Natural killer cell (primary cell): ENCODE results near the gene IL12A. TPM values are rescaled to one million over a fixed set of nuclear protein-coding genes. Genes with fewer than 3 reads are reported as not detected.

Source experiments
- ATAC-seq, 3 donors: fragments of 150-1000 bp in 2 of 3; fragments of 200-7000 bp in 1 of 3; cut with Tn5 transposase; 1 replicate in 1 of 3; 2 replicates in 2 of 3; pipeline ENCODE4 v1.10.0; 2021; ENCODE audit warnings: mild to moderate bottlenecking in 2 of 3, moderate library complexity in 2 of 3
- DNase-seq, 2 donors: peaks; one replicate each; pipeline versions ENCODE4 v3.0.0 to v3.0.0-alpha.2; 2013 to 2021; ENCODE audit warnings: mixed read lengths in 1 of 2
- H3K27ac ChIP-seq: one replicate; pipeline ENCODE4 v1.5.1; 2013; ENCODE audit warnings: mild to moderate bottlenecking, low read length
- H3K27me3 ChIP-seq: one replicate; pipeline ENCODE4 v1.6.1; 2013; ENCODE audit warnings: low read length; ENCODE audit not compliant: control insufficient read depth, insufficient read depth
- H3K36me3 ChIP-seq: one replicate; pipeline ENCODE4 v1.6.1; 2013; ENCODE audit warnings: low read length; ENCODE audit not compliant: control insufficient read depth, insufficient read depth
- H3K4me1 ChIP-seq: one replicate; pipeline ENCODE4 v1.6.1; 2013; ENCODE audit warnings: low read length; ENCODE audit not compliant: control insufficient read depth, insufficient read depth
- H3K4me3 ChIP-seq: one replicate; pipeline ENCODE4 v1.5.1; 2013; ENCODE audit warnings: low read length
- H3K9me3 ChIP-seq: one replicate; pipeline ENCODE4 v1.6.1; 2013; ENCODE audit warnings: low read length; ENCODE audit not compliant: control insufficient read depth, insufficient read depth
- H3K27ac Mint-ChIP-seq, 2 donors: one replicate each; pipeline ENCODE4 v1.8.0; 2022; ENCODE audit warnings: mild to moderate bottlenecking in 2 of 2, mixed read lengths in 2 of 2, moderate library complexity in 1 of 2
- H3K27me3 Mint-ChIP-seq, 2 donors: one replicate each; pipeline ENCODE4 v1.8.0; 2022; ENCODE audit warnings: low read depth in 2 of 2, mixed read lengths in 2 of 2
- H3K36me3 Mint-ChIP-seq: one replicate; pipeline ENCODE4 v1.8.0; 2022; ENCODE audit warnings: mixed read lengths
- H3K4me1 Mint-ChIP-seq, 2 donors: one replicate each; pipeline ENCODE4 v1.8.0; 2022; ENCODE audit warnings: mixed read lengths in 2 of 2
- H3K4me3 Mint-ChIP-seq: one replicate; pipeline ENCODE4 v1.8.0; 2022; ENCODE audit warnings: mild to moderate bottlenecking, moderate library complexity, mixed read lengths
- H3K9me3 Mint-ChIP-seq, 2 donors: one replicate each; pipeline ENCODE4 v1.8.0; 2022; ENCODE audit warnings: mixed read lengths in 2 of 2
- CTCF ChIP-seq: fragments of 200-600 bp; IDR thresholded peaks from one replicate; pipeline ENCODE4 v1.8.0; 2022; ENCODE audit warnings: antibody characterized with exemption
- WGBS: methylation state at CpG from one replicate; pipeline ENCODE4 v1.1.7; 2013; ENCODE audit warnings: missing lambda C conversion rate; ENCODE audit not compliant: insufficient coverage; 5-methylcytosine and 5-hydroxymethylcytosine counted together
- intact Hi-C: fragments of 100-400 bp; cut with micrococcal nuclease; formaldehyde crosslinking; loops from one replicate; pipeline ENCODE4 v1.14.2; 2022
- total RNA-seq, 4 donors: library from RNA; stranded (reverse); fragments of 120-200 nt in 1 of 4; gene quantifications; one replicate each; pipeline versions ENCODE4 v1.2.3 to v1.2.4, GENCODE V29; 2013 to 2022

IL12A gene
- total RNA-seq, 3 donors from 2014 or later (not counting 1 experiment from before 2014, with no cell fraction given) = 1.2 to 3.3 (median 2.4) TPM

- H3K36me3 Mint-ChIP-seq = no peaks in the 10 kb centered on the region
- ATAC-seq = no peak
Observed at GRCh38 chr3:160001850-160002623, 13.4 kb downstream of the IL12A start.

GRCh38 chr3:160003520-160004128 lies 15.0 kb downstream of the IL12A start:
- no peak overlapping the region for H3K4me3 Mint-ChIP-seq
- no peak overlapping the region for H3K27ac Mint-ChIP-seq
- no peak overlapping the region for H3K27ac ChIP-seq
- no peaks in the 10 kb centered on the region for H3K4me1 Mint-ChIP-seq
- H3K9me3 Mint-ChIP-seq = no peaks in the 10 kb centered on the region
- H3K27me3 Mint-ChIP-seq = no peaks in the 10 kb centered on the region
- H3K27me3 ChIP-seq = no peaks in the 10 kb centered on the region
- DNase-seq (peak in 1 of 2 donors; percentile 49), ATAC-seq (peak; percentile 34 to 66 (median 64))
- no peak overlapping the region for H3K4me3 ChIP-seq
- H3K9me3 ChIP-seq = no peaks in the 10 kb centered on the region
- H3K36me3 Mint-ChIP-seq = no peaks in the 10 kb centered on the region
- no peaks in the 10 kb centered on the region for H3K36me3 ChIP-seq
- H3K4me1 ChIP-seq = no peaks in the 10 kb centered on the region
- TF ChIP-seq CTCF = no peak
- intact Hi-C loops = no loop called here
- WGBS = 12% methylated on average over 2 of the region's 2 CpGs

More at GRCh38 chr3:160001850-160002623, 13.4 kb downstream of the IL12A start:
- no peak for DNase-seq
- no peak overlapping the region for H3K4me3 Mint-ChIP-seq
- Histone ChIP-seq H3K9me3 (no peaks in the 10 kb centered on the region), H3K36me3 (no peaks in the 10 kb centered on the region), H3K27me3 (no peaks in the 10 kb centered on the region), H3K4me1 (no peaks in the 10 kb centered on the region), H3K4me3 (no peak overlapping the region), H3K27ac (no peak overlapping the region)
- TF ChIP-seq CTCF = no peak
- no peak overlapping the region for H3K27ac Mint-ChIP-seq
- H3K4me1 Mint-ChIP-seq = no peaks in the 10 kb centered on the region
- no peaks in the 10 kb centered on the region for H3K27me3 Mint-ChIP-seq
- no peaks in the 10 kb centered on the region for H3K9me3 Mint-ChIP-seq
- intact Hi-C loops = no loop called here
- 84% methylated on average over 7 of the region's 7 CpGs for WGBS

GRCh38 chr3:160005004-160005403 lies 16.4 kb downstream of the IL12A start:
- no peak for TF ChIP-seq CTCF
- no peak for ATAC-seq
- Histone ChIP-seq H3K4me3 (no peak overlapping the region), H3K27me3 (no peaks in the 10 kb centered on the region), H3K4me1 (no peaks in the 10 kb centered on the region), H3K9me3 (no peaks in the 10 kb centered on the region), H3K27ac (no peak overlapping the region), H3K36me3 (no peaks in the 10 kb centered on the region)
- no peaks in the 10 kb centered on the region for H3K9me3 Mint-ChIP-seq
- H3K27me3 Mint-ChIP-seq = no peaks in the 10 kb centered on the region
- intact Hi-C loops = no loop called here
- H3K4me1 Mint-ChIP-seq = no peaks in the 10 kb centered on the region
- H3K27ac Mint-ChIP-seq = no peak overlapping the region
- no peak for DNase-seq
- H3K4me3 Mint-ChIP-seq = no peak overlapping the region
- no peaks in the 10 kb centered on the region for H3K36me3 Mint-ChIP-seq
